Adipose tissue (tissue), 3 donors: ENCODE data around the gene SLC12A7. TPM values are rescaled to one million over a fixed set of nuclear protein-coding genes. Genes with fewer than 3 reads are reported as not detected.

Experiments
- H3K27ac ChIP-seq: one replicate; pipeline ENCODE4 v1.5.1; 2013; ENCODE audit warnings: low read depth, low read length
- WGBS, 3 donors: extraction: QIAGEN DNeasy Blood & Tissue Kit; methylation state at CpG; one replicate each; pipeline ENCODE4 v1.1.7; 2013; 5-methylcytosine and 5-hydroxymethylcytosine counted together
- polyA plus RNA-seq, 3 donors: library from polyadenylated mRNA; stranded (reverse); fragments of 200-250 nt; gene quantifications; one replicate each; pipeline ENCODE4 v1.2.3, GENCODE V29; 2013
- donor health status: healthy with polysubstance abuse.
- donor health status: Bipolar disorder and iron deficiency.
- donor health status: healthy.

SLC12A7 gene
- polyA plus RNA-seq, 3 donors, result 9.3 to 27.2 (median 20.0) TPM

- H3K27ac ChIP-seq, result no peak overlapping the region
- WGBS, 3 donors, result 91 to 97% (median 95%) methylated on average over 7 of the region's 7 CpGs
These were observed 99.0 kb downstream of the SLC12A7 start for GRCh38 chr5:1012900-1013237.

GRCh38 chr5:1012313-1012841 is 99.5 kb downstream of the SLC12A7 start:
- WGBS, 3 donors, result 88 to 93% (median 91%) methylated on average over 12 of the region's 12 CpGs
- H3K27ac ChIP-seq, result no peak overlapping the region

- no peak overlapping the region for H3K27ac ChIP-seq
These were observed 100.0 kb downstream of the SLC12A7 start for GRCh38 chr5:1011741-1012312.

GRCh38 chr5:1011226-1011631 is 100.6 kb downstream of the SLC12A7 start:
- H3K27ac ChIP-seq, result no peak overlapping the region
- WGBS, 3 donors, result 46 to 74% (median 72%) methylated on average over 11 of the region's 11 CpGs

More at GRCh38 chr5:1011741-1012312, 100.0 kb downstream of the SLC12A7 start:
- 85 to 91% (median 90%) methylated on average over 19 of the region's 19 CpGs for WGBS, 3 donors

- WGBS, 3 donors, result 59 to 79% (median 65%) methylated on average over 13 of the region's 13 CpGs
- H3K27ac ChIP-seq, result no peak overlapping the region
These were observed 101.2 kb downstream of the SLC12A7 start for GRCh38 chr5:1010641-1011046.

- 45 to 48% (median 45%) methylated on average over 4 of the region's 4 CpGs for WGBS, 3 donors
- H3K27ac ChIP-seq, result no peak overlapping the region
These were observed 101.7 kb downstream of the SLC12A7 start for GRCh38 chr5:1010181-1010510.

- WGBS, 3 donors, result 8 to 18% (median 12%) methylated on average over 40 to 70 of the region's 70 CpGs
- no peak overlapping the region for H3K27ac ChIP-seq
These were observed 102.3 kb downstream of the SLC12A7 start for GRCh38 chr5:1009359-1010180.

GRCh38 chr5:1008451-1009358 is 103.2 kb downstream of the SLC12A7 start, which contains the start of gene NKD2:
TSS of gene NKD2 (plus strand) at chr5:1008802. CDS start at chr5:1009058, 256 bp downstream.
- 1 to 3% (median 2%) methylated on average over 51 to 106 of the region's 108 CpGs for WGBS, 3 donors
- no peak within 1 kb of the TSS for H3K27ac ChIP-seq

GRCh38 chr5:1007681-1008450 is 104.0 kb downstream of the SLC12A7 start:
- WGBS, 3 donors, result 58 to 68% (median 59%) methylated on average over 22 to 23 of the region's 23 CpGs
- no peak overlapping the region for H3K27ac ChIP-seq

- no peak overlapping the region for H3K27ac ChIP-seq
- 78 to 86% (median 84%) methylated on average over 17 of the region's 17 CpGs for WGBS, 3 donors
These were observed 104.6 kb downstream of the SLC12A7 start for GRCh38 chr5:1007221-1007680.

GRCh38 chr5:1006656-1007071 is 105.2 kb downstream of the SLC12A7 start:
- 88 to 97% (median 92%) methylated on average over 5 of the region's 5 CpGs for WGBS, 3 donors
- H3K27ac ChIP-seq, result no peak overlapping the region

- WGBS, 3 donors, result 96 to 98% (median 97%) methylated on average over 13 of the region's 13 CpGs
- no peak overlapping the region for H3K27ac ChIP-seq
These were observed 105.8 kb downstream of the SLC12A7 start for GRCh38 chr5:1005904-1006655.

- H3K27ac ChIP-seq, result no peak overlapping the region
- WGBS, 3 donors, result 35 to 45% (median 38%) methylated on average over 41 to 47 of the region's 47 CpGs
These were observed 106.5 kb downstream of the SLC12A7 start for GRCh38 chr5:1005249-1005851.

GRCh38 chr5:1004461-1005248 is 107.2 kb downstream of the SLC12A7 start:
- H3K27ac ChIP-seq, result no peak overlapping the region
- WGBS, 3 donors, result 0 to 2% (median 1%) methylated on average over 79 to 88 of the region's 88 CpGs

GRCh38 chr5:1003296-1003937 is 108.4 kb downstream of the SLC12A7 start:
- 52 to 65% (median 52%) methylated on average over 21 of the region's 21 CpGs for WGBS, 3 donors
- H3K27ac ChIP-seq, result no peak overlapping the region

GRCh38 chr5:1002836-1003235 is 109.0 kb downstream of the SLC12A7 start:
- H3K27ac ChIP-seq, result no peak overlapping the region
- 87 to 93% (median 89%) methylated on average over 12 to 13 of the region's 13 CpGs for WGBS, 3 donors
